C4-2B (cell line): ENCODE measurements around the gene HPCAL1.

Experiments
- CTCF ChIP-seq: fragments of 450-650 bp; conservative IDR thresholded peaks from 2 replicates; pipeline ENCODE4 v1.5.1; 2017; ENCODE audit warnings: mild to moderate bottlenecking
- ZFX ChIP-seq: fragments of 450-650 bp; IDR thresholded peaks from 2 replicates; pipeline ENCODE4 v1.6.1; 2017

DNA sequence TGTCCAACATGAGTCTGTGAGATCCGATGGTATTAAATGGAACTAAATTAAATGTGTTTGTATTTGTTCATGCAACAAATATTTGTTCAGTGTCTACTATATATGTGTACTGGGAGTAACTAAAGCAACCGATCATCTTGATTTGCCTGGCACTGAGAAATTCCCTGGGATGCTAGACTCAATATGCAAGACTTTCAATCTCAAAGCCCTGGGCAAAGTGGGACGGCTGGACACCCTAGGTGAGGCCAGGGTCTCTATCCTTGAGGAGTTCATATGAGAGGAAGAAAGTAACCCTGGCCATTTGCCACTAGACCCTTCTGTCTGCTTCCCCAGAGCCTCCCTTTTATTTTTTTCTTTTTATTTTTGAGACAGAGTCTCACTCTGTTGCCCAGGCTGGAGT lies 44.0 kb upstream of the HPCAL1 start:
- TF ChIP-seq CTCF (no peak), ZFX (no peak)
